Neural cell (in vitro differentiated cells): ENCODE measurements around the gene TAOK1.

Experiments
- CTCF ChIP-seq: fragments of 450-650 bp; IDR thresholded peaks from 2 replicates; pipeline ENCODE4 v1.5.1; 2014; ENCODE audit warnings: antibody characterized with exemption, mild to moderate bottlenecking, moderate library complexity; ENCODE audit not compliant: poor library complexity, severe bottlenecking
- EP300 ChIP-seq: fragments of 450-650 bp; conservative IDR thresholded peaks from 2 replicates; pipeline ENCODE4 v1.6.1; 2014; ENCODE audit warnings: antibody characterized with exemption, mild to moderate bottlenecking, moderate library complexity; ENCODE audit not compliant: poor library complexity, severe bottlenecking
- POLR2AphosphoS5 ChIP-seq: IDR thresholded peaks from 2 replicates; pipeline ENCODE4 v1.6.1; 2012
- SMC3 ChIP-seq: fragments of 450-650 bp; conservative IDR thresholded peaks from 2 replicates; pipeline ENCODE4 v1.6.1; 2014; ENCODE audit warnings: antibody characterized with exemption, mild to moderate bottlenecking, moderate library complexity; ENCODE audit not compliant: poor library complexity

GRCh38 chr17:29597361-29598172, 207.4 kb downstream of the TAOK1 start:
- TF ChIP-seq CTCF (no peak), EP300 (no peak), POLR2AphosphoS5 (no peak), SMC3 (no peak)
